Ovary (tissue), 3 donors: Measurements from ENCODE around the gene PID1.

ENCODE experiments used
- CTCF ChIP-seq, 3 donors: fragments of 450-650 bp in 2 of 3; fragments of 200-600 bp in 1 of 3; IDR thresholded peaks; one replicate each; pipeline versions ENCODE4 v1.5.1 to v1.8.0; 2016 to 2022; ENCODE audit warnings: antibody characterized with exemption in 3 of 3, mild to moderate bottlenecking in 1 of 3
- POLR2A ChIP-seq: fragments of 450-650 bp; IDR thresholded peaks from one replicate; pipeline ENCODE4 v1.6.1; 2017; ENCODE audit warnings: antibody characterized with exemption, mild to moderate bottlenecking, moderate library complexity
- donor health status: DM: no; HTN: no; CAD: no.

DNA sequence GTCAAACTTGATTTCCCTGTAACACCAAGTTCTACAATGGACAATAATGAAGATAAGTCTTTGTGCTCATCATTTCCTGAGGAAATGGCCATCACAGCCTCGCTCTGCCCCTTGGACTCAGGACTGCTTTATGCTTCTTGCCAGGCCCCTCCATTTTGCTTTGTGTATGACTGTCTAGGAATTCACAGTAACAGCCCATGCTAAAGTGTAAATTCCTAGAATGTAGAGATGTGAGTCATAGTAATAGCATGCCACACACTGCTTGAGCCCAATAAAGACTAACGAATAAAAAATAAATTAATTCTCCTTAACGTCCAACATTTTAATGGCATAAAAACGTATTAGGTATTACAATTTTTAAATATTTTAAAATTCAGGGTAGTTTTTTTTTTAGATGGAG is 226.5 kb downstream of the PID1 start:
- no peak for TF ChIP-seq POLR2A
- TF ChIP-seq CTCF (IDR thresholded peaks at IDR 0.05), result no peak
